Stomach (tissue), 9 donors: ENCODE results near the gene ORAI3. TPM values are rescaled to one million over a fixed set of nuclear protein-coding genes. Genes with fewer than 3 reads are reported as not detected.
A peak's percentile ranks its signal among the peaks of the same experiment; 100 is the strongest.

Source experiments
- DNase-seq, 2 donors: peaks; one replicate each; pipeline versions ENCODE4 v3.0.0 to v3.0.0-alpha.2; 2013 to 2019
- H3K27ac ChIP-seq, 5 donors: fragments of 200-600 bp in 4 of 5; sonication (generic) in 4 of 5; one replicate each; pipeline ENCODE4 v1.5.1; 2013 to 2019; ENCODE audit warnings: mild to moderate bottlenecking in 1 of 5, moderate library complexity in 1 of 5
- H3K27me3 ChIP-seq, 3 donors: fragments of 200-600 bp; sonication (generic); one replicate each; pipeline ENCODE4 v1.5.1; 2017 to 2019; ENCODE audit warnings: mixed run types in 1 of 3
- H3K36me3 ChIP-seq, 4 donors: fragments of 200-600 bp; sonication (generic); 1 replicate in 3 of 4; 2 replicates in 1 of 4; pipeline ENCODE4 v1.5.1; 2016 to 2019
- H3K4me1 ChIP-seq, 4 donors: fragments of 200-600 bp; sonication (generic); one replicate each; pipeline ENCODE4 v1.5.1; 2016 to 2019
- H3K4me3 ChIP-seq, 4 donors: fragments of 200-600 bp; sonication (generic) in 3 of 4; one replicate each; pipeline ENCODE4 v1.5.1; 2016 to 2019; ENCODE audit warnings: mild to moderate bottlenecking in 1 of 4
- H3K9me3 ChIP-seq, 4 donors: fragments of 200-600 bp; sonication (generic); one replicate each; pipeline ENCODE4 v1.5.1; 2016 to 2019
- EP300 ChIP-seq: sonication (generic); formaldehyde crosslinking; IDR thresholded peaks from one replicate; pipeline ENCODE4 v1.6.1; 2017; ENCODE audit warnings: antibody characterized with exemption
- POLR2A ChIP-seq, 4 donors: fragments of 450-650 bp; IDR thresholded peaks; one replicate each; pipeline ENCODE4 v1.6.1; 2016; ENCODE audit warnings: antibody characterized with exemption in 4 of 4, control low read depth in 2 of 4, mild to moderate bottlenecking in 1 of 4, moderate library complexity in 1 of 4
- POLR2AphosphoS5 ChIP-seq, 3 donors: sonication (generic); formaldehyde crosslinking; IDR thresholded peaks; one replicate each; pipeline ENCODE4 v1.6.1; 2016; ENCODE audit warnings: antibody characterized with exemption in 3 of 3
- WGBS, 5 donors: extraction: QIAGEN DNeasy Blood & Tissue Kit in 3 of 5; methylation state at CpG; one replicate each; pipeline versions ENCODE4 v1.1.5 to v1.1.7; 2013 to 2018; 5-methylcytosine and 5-hydroxymethylcytosine counted together
- intact Hi-C: fragments of 100-400 bp; cut with DNase I; formaldehyde crosslinking; loops from one replicate; pipeline ENCODE4 v1.15.1; 2023; ENCODE audit warnings: low total_unique reads
- polyA plus RNA-seq, 3 donors: library from polyadenylated mRNA; stranded (reverse); fragments of 200-250 nt; gene quantifications; one replicate each; pipeline ENCODE4 v1.2.3, GENCODE V29; 2013
- total RNA-seq, 5 donors: library from RNA; depleted of rRNA; stranded (reverse); fragments of >200 nt; gene quantifications; one replicate each; pipeline versions ENCODE4 v1.1.0 to v1.2.3, GENCODE V29; 2014 to 2016
- TF ChIP-seq, protein P1 (sequence below), 7 experiments: fragments of 450-650 bp in 4 of 7; fragments of 200-600 bp in 3 of 7; sonication (generic) in 3 of 7; IDR thresholded peaks; one replicate each; pipeline ENCODE4 v1.5.1; 2016 to 2019; ENCODE audit warnings: antibody characterized with exemption in 7 of 7, control low read depth in 2 of 7, mild to moderate bottlenecking in 1 of 7
- donor health status: healthy with polysubstance abuse.
- donor health status: Bipolar disorder and iron deficiency.
- donor health status: healthy.

The ORAI3 gene
- total and polyA plus RNA-seq, 8 donors: 6.7 to 26.0 (median 10.5) TPM; not detected in 1

DNA sequence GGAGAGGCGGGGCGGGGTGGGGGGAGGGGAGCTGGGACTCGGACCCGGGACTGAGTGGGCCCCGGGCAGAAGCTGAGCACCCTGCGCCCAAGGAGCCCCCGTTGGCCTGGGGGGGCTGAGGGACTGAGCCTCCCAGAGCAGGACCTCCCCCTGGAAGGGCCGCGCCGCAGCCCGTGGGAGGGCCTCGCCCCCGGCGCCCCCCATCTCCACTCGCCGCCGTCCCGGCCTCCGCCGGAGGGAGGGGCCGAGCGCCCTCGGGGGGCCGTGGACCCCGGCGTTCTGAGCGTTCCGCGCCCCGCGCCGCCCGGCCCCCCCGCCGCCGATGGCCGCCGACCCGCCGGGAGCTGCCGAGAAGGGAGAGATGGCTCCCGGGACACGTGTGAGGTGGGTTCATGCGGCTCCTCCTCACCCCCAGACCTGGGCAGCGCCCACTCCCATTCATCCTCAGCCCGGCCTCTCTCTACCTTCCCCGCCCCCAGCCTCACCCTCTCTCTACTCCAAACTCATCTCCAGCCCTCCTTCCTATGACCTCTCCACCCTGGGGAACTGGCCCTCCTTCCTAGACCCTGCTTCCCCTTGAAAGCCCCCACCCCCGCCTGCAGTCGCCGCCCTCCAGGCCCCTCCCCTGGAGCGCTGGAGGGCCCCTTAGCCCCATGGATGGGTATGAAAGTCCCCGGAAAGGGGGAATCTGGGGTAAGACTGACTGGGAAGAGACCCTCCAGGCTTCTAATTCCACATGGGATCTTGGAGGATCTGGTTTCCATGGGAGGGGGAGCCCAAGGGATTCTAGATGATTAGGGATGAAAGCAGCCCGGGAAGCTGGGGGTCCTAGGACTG is 24.6 kb upstream of the ORAI3 start:
- peak overlapping the region; percentile 63 to 85 (median 74) for H3K4me3 ChIP-seq
- H3K27ac ChIP-seq: peak overlapping the region; percentile 39 to 94 (median 91)
- H3K27me3 ChIP-seq: no peaks in the 10 kb centered on the region
- intact Hi-C loops: no loop called here
- WGBS, 5 donors: 3 to 9% (median 5%) methylated on average over 18 to 53 of the region's 53 CpGs
- H3K9me3 ChIP-seq: no peaks in the 10 kb centered on the region
- peaks cover 0 to 38% (median 36%) of the 10 kb centered on the region in 4 donors for H3K36me3 ChIP-seq
- TF ChIP-seq POLR2AphosphoS5 (IDR thresholded peaks at IDR 0.05): no peak
- TF ChIP-seq, protein P1, sequence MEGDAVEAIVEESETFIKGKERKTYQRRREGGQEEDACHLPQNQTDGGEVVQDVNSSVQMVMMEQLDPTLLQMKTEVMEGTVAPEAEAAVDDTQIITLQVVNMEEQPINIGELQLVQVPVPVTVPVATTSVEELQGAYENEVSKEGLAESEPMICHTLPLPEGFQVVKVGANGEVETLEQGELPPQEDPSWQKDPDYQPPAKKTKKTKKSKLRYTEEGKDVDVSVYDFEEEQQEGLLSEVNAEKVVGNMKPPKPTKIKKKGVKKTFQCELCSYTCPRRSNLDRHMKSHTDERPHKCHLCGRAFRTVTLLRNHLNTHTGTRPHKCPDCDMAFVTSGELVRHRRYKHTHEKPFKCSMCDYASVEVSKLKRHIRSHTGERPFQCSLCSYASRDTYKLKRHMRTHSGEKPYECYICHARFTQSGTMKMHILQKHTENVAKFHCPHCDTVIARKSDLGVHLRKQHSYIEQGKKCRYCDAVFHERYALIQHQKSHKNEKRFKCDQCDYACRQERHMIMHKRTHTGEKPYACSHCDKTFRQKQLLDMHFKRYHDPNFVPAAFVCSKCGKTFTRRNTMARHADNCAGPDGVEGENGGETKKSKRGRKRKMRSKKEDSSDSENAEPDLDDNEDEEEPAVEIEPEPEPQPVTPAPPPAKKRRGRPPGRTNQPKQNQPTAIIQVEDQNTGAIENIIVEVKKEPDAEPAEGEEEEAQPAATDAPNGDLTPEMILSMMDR (IDR thresholded peaks at IDR 0.05): no peak
- TF ChIP-seq POLR2A (IDR thresholded peaks at IDR 0.05): no peak
- no peak for TF ChIP-seq EP300
- H3K4me1 ChIP-seq: peaks cover 18 to 52% (median 37%) of the 10 kb centered on the region in 4 donors
- DNase-seq: peak in 1 of 2 donors; percentile 67

- no peaks in the 10 kb centered on the region for H3K27me3 ChIP-seq
- peak overlapping the region in 4 of 5 donors; percentile 91 to 94 (median 92) for H3K27ac ChIP-seq
- no peak for TF ChIP-seq POLR2AphosphoS5 (IDR thresholded peaks at IDR 0.05)
- TF ChIP-seq, protein P1 (IDR thresholded peaks at IDR 0.05): no peak
- TF ChIP-seq EP300: no peak
- TF ChIP-seq POLR2A (IDR thresholded peaks at IDR 0.05): no peak
- peaks cover under 1 to 46% (median 43%) of the 10 kb centered on the region in 4 donors for H3K36me3 ChIP-seq
- H3K9me3 ChIP-seq: no peaks in the 10 kb centered on the region
- 63 to 73% (median 69%) methylated on average over 11 of the region's 11 CpGs for WGBS, 5 donors
- intact Hi-C loops: no loop called here
- H3K4me3 ChIP-seq: peak overlapping the region; percentile 63 to 85 (median 74)
- peak in 1 of 2 donors; percentile 48 for DNase-seq
- peaks cover 18 to 52% (median 37%) of the 10 kb centered on the region in 4 donors for H3K4me1 ChIP-seq
These were observed 23.8 kb upstream of the ORAI3 start for GRCh38 chr16:30924913-30925631.

DNA sequence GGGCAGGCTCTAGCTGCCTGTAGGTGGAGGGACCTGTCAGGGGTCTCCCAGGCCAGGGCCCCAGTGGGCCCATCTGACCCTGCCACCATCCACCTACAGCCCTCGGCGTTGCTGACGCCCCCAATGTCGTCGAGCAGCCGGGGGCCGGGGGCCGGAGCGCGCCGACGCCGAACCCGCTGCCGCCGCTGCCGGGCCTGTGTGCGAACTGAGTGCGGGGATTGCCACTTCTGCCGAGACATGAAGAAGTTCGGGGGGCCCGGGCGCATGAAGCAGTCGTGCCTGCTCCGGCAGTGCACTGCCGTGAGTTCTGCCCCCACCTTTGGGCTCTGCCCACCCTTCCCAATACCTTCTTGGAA is 23.3 kb upstream of the ORAI3 start:
- Histone ChIP-seq H3K27me3 (no peaks in the 10 kb centered on the region), H3K4me3 (no peak overlapping the region), H3K36me3 (peaks cover 6 to 52% (median 48%) of the 10 kb centered on the region in 4 donors), H3K4me1 (peaks cover 18 to 52% (median 37%) of the 10 kb centered on the region in 4 donors), H3K27ac (no peak overlapping the region), H3K9me3 (no peaks in the 10 kb centered on the region)
- 92 to 96% (median 94%) methylated on average over 22 to 26 of the region's 26 CpGs for WGBS, 5 donors
- intact Hi-C loops: no loop called here
- no peak for DNase-seq
- TF ChIP-seq, protein P1 (IDR thresholded peaks at IDR 0.05): no peak
- TF ChIP-seq POLR2A (IDR thresholded peaks at IDR 0.05) (no peak), EP300 (no peak), POLR2AphosphoS5 (IDR thresholded peaks at IDR 0.05) (no peak)

GRCh38 chr16:30925995-30926811 is 22.7 kb upstream of the ORAI3 start:
- Histone ChIP-seq H3K27ac (no peak overlapping the region), H3K4me3 (no peak overlapping the region), H3K9me3 (no peaks in the 10 kb centered on the region), H3K36me3 (peaks cover 8 to 58% (median 54%) of the 10 kb centered on the region in 4 donors), H3K4me1 (peaks cover 18 to 50% (median 36%) of the 10 kb centered on the region in 4 donors), H3K27me3 (no peaks in the 10 kb centered on the region)
- TF ChIP-seq, protein P1 (IDR thresholded peaks at IDR 0.05): no peak
- TF ChIP-seq POLR2A (IDR thresholded peaks at IDR 0.05) (no peak), POLR2AphosphoS5 (IDR thresholded peaks at IDR 0.05) (no peak), EP300 (no peak)
- whole genome bisulfite sequencing, 5 donors: 70 to 78% (median 72%) methylated on average over 10 of the region's 10 CpGs
- DNase-seq: no peak
- intact Hi-C loops: no loop called here
